ENCODE data around the gene STAT3. TPM values are rescaled to one million over a fixed set of nuclear protein-coding genes. Genes with fewer than 3 reads are reported as not detected.

Gene STAT3
- total RNA-seq, 1 experiment from 2014 or later = 61.0 TPM

DNA sequence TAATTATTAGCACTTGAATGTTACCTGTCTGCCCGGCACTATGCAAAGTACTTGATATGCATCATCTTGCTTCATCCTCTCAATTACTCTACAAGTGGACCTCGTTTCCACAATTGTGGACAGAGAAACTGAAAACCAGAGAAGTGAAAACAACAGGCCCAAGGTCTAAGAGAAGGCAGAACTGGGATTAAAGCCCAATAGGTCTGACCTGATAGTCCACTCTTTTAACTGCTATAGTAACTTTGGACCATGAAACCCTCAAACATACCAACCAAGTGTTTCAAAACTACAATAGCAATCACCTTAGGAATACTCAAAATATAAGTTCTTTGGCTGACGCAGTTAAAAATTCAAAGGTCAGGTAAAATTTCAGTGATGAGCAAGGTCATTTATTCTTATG lies 7.3 kb downstream of the STAT3 start:
- ChIA-PET POLR2A (interaction anchor here (1.8 kb wide), 1 partner anchor 8 kb away, joined by 3 read pairs; the partner anchor contains the start of gene STAT3), RAD21 (ENCODE audit: low non-redundant PET in 1 of 2, low total read pairs in 2 of 2, uncharacterized antibody in 2 of 2, unreplicated experiment in 2 of 2) (no interaction called here), CTCF (no interaction called here)
- Histone ChIP-seq H3K9me3 (ENCODE audit: control insufficient read depth in 1 of 2, insufficient read depth in 1 of 2, low read depth in 1 of 2, low read length in 2 of 2) (no peaks in the 10 kb centered on the region), H3K9ac (ENCODE audit: low read length) (no peak overlapping the region), H3K4me3 (replicated peaks in 1 of 2; ENCODE audit: low read depth in 1 of 2, low read length in 2 of 2) (no peak overlapping the region), H3K27me3 (ENCODE audit: insufficient read depth, low read length) (no peaks in the 10 kb centered on the region), H3K4me1 (ENCODE audit: control insufficient read depth in 1 of 2, insufficient read depth in 2 of 2, low read length in 2 of 2) (peaks cover 4 to 10% of the 10 kb centered on the region in 2 experiments), H3K4me2 (ENCODE audit: low read length) (no peak overlapping the region), H3K79me2 (ENCODE audit: insufficient read depth, low read length) (peaks cover 47% of the 10 kb centered on the region), H2AFZ (ENCODE audit: low read depth, low read length, poor library complexity, severe bottlenecking) (no peak overlapping the region), H3K9me2 (ENCODE audit: insufficient read depth) (no peaks in the 10 kb centered on the region), H3K36me3 (ENCODE audit: control insufficient read depth in 1 of 2, insufficient read depth in 2 of 2, low read length in 2 of 2) (no peaks in the 10 kb centered on the region), H4K20me1 (ENCODE audit: insufficient read depth) (no peaks in the 10 kb centered on the region), H3K27ac (ENCODE audit: low read depth, low read length) (no peak overlapping the region)
- no TSS peak for BruUV-seq (replicated peaks)
- DNase-seq (ENCODE audit: low read depth, low spot score) (no peak), ATAC-seq (no peak)
- intact Hi-C loops (cut with micrococcal nuclease) = no loop called here
- TF ChIP-seq, protein P1, sequence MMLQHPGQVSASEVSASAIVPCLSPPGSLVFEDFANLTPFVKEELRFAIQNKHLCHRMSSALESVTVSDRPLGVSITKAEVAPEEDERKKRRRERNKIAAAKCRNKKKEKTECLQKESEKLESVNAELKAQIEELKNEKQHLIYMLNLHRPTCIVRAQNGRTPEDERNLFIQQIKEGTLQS (IDR thresholded peaks at IDR 0.05) = no peak
- TF ChIP-seq CEBPB (IDR thresholded peaks at IDR 0.05; ENCODE audit: low read depth) = no peak
- no peak for TF ChIP-seq EGR1 (IDR thresholded peaks at IDR 0.05; ENCODE audit: low read depth)
- TF ChIP-seq EZH2phosphoT487 (IDR thresholded peaks at IDR 0.05; ENCODE audit: borderline replicate concordance) = no peak
- no peak for TF ChIP-seq POLR2AphosphoS5 (IDR thresholded peaks at IDR 0.05; ENCODE audit: low read depth, low read length)
- TF ChIP-seq, protein P2, sequence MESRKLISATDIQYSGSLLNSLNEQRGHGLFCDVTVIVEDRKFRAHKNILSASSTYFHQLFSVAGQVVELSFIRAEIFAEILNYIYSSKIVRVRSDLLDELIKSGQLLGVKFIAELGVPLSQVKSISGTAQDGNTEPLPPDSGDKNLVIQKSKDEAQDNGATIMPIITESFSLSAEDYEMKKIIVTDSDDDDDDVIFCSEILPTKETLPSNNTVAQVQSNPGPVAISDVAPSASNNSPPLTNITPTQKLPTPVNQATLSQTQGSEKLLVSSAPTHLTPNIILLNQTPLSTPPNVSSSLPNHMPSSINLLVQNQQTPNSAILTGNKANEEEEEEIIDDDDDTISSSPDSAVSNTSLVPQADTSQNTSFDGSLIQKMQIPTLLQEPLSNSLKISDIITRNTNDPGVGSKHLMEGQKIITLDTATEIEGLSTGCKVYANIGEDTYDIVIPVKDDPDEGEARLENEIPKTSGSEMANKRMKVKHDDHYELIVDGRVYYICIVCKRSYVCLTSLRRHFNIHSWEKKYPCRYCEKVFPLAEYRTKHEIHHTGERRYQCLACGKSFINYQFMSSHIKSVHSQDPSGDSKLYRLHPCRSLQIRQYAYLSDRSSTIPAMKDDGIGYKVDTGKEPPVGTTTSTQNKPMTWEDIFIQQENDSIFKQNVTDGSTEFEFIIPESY (IDR thresholded peaks at IDR 0.05; ENCODE audit: extremely low read depth, insufficient replicate concordance, low read length) = no peak
- TF ChIP-seq RAD21 (IDR thresholded peaks at IDR 0.05; ENCODE audit: low read depth) = no peak
- TF ChIP-seq ZFX (IDR thresholded peaks at IDR 0.05) = no peak
- TF ChIP-seq TCF7L2 (IDR thresholded peaks at IDR 0.05; ENCODE audit: borderline replicate concordance, extremely low read depth, insufficient read depth, insufficient read length) = no peak
- no peak for TF ChIP-seq FOSL1 (IDR thresholded peaks at IDR 0.05; ENCODE audit: low read depth)
- TF ChIP-seq, protein P3, sequence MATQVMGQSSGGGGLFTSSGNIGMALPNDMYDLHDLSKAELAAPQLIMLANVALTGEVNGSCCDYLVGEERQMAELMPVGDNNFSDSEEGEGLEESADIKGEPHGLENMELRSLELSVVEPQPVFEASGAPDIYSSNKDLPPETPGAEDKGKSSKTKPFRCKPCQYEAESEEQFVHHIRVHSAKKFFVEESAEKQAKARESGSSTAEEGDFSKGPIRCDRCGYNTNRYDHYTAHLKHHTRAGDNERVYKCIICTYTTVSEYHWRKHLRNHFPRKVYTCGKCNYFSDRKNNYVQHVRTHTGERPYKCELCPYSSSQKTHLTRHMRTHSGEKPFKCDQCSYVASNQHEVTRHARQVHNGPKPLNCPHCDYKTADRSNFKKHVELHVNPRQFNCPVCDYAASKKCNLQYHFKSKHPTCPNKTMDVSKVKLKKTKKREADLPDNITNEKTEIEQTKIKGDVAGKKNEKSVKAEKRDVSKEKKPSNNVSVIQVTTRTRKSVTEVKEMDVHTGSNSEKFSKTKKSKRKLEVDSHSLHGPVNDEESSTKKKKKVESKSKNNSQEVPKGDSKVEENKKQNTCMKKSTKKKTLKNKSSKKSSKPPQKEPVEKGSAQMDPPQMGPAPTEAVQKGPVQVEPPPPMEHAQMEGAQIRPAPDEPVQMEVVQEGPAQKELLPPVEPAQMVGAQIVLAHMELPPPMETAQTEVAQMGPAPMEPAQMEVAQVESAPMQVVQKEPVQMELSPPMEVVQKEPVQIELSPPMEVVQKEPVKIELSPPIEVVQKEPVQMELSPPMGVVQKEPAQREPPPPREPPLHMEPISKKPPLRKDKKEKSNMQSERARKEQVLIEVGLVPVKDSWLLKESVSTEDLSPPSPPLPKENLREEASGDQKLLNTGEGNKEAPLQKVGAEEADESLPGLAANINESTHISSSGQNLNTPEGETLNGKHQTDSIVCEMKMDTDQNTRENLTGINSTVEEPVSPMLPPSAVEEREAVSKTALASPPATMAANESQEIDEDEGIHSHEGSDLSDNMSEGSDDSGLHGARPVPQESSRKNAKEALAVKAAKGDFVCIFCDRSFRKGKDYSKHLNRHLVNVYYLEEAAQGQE (IDR thresholded peaks at IDR 0.05; ENCODE audit: low read depth) = no peak
- no peak for TF ChIP-seq EZH2 (IDR thresholded peaks at IDR 0.05)
- TF ChIP-seq YY1 (IDR thresholded peaks at IDR 0.05; ENCODE audit: extremely low read depth, insufficient replicate concordance, low read depth, low read length) = no peak
- TF ChIP-seq POLR2A (IDR thresholded peaks at IDR 0.05; ENCODE audit: borderline replicate concordance, extremely low read depth, insufficient read depth, insufficient read length) = no peak
- TF ChIP-seq, protein P4, sequence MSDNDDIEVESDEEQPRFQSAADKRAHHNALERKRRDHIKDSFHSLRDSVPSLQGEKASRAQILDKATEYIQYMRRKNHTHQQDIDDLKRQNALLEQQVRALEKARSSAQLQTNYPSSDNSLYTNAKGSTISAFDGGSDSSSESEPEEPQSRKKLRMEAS (IDR thresholded peaks at IDR 0.05) = no peak
- TF ChIP-seq SP1 (IDR thresholded peaks at IDR 0.05; ENCODE audit: low read depth) = no peak
- no peak for TF ChIP-seq SRF (IDR thresholded peaks at IDR 0.05; ENCODE audit: low read depth)
